Upper lobe of right lung (tissue), 1 donor: ENCODE measurements around the gene SKOR1. TPM values are rescaled to one million over a fixed set of nuclear protein-coding genes. Genes with fewer than 3 reads are reported as not detected.

Experiments used
- ATAC-seq: fragments of 200-7000 bp; cut with Tn5 transposase; one replicate; pipeline ENCODE4 v1.9.1; 2020; ENCODE audit warnings: mild to moderate bottlenecking, moderate library complexity
- DNase-seq: peaks from one replicate; pipeline ENCODE4 v3.0.0-alpha.2; 2020
- H3K27ac ChIP-seq: fragments of 200-600 bp; one replicate; pipeline ENCODE4 v1.8.0; 2022
- H3K27me3 ChIP-seq: fragments of 200-600 bp; one replicate; pipeline ENCODE4 v1.8.0; 2022; ENCODE audit warnings: mild to moderate bottlenecking
- H3K36me3 ChIP-seq: fragments of 200-600 bp; one replicate; pipeline ENCODE4 v1.8.0; 2022
- H3K4me1 ChIP-seq: fragments of 200-600 bp; one replicate; pipeline ENCODE4 v1.8.0; 2022
- H3K4me3 ChIP-seq: fragments of 200-600 bp; one replicate; pipeline ENCODE4 v1.8.0; 2022; ENCODE audit warnings: mild to moderate bottlenecking
- H3K9me3 ChIP-seq: fragments of 200-600 bp; one replicate; pipeline ENCODE4 v1.8.0; 2022
- CTCF ChIP-seq: fragments of 200-600 bp; IDR thresholded peaks from one replicate; pipeline ENCODE4 v1.8.0; 2022; ENCODE audit warnings: antibody characterized with exemption
- intact Hi-C: fragments of 100-400 bp; cut with DNase I; formaldehyde crosslinking; loops from one replicate; pipeline ENCODE4 v1.11.0; 2022
- total RNA-seq: library from RNA; stranded (reverse); fragmentation: NEBNext Ultra II Directional; extraction: Animal tissue kit (Norgen Biotek cat#: 25700); gene quantifications from one replicate; pipeline ENCODE4 v1.2.1, GENCODE V29; 2021
- donor health status: DM: no; HTN: yes; CAD: no; lungs with severe emphysema.

SKOR1 gene
- total RNA-seq, 1 donor from 2014 or later: 0.52 TPM

GRCh38 chr15:67833710-67834511 lies 8.6 kb downstream of the SKOR1 start:
- no peaks in the 10 kb centered on the region for H3K9me3 ChIP-seq
- peaks cover 50% of the 10 kb centered on the region for H3K4me1 ChIP-seq
- intact Hi-C loops: loop anchor here (5.0 to 10.0 kb wide), 3 partner anchors 309 to 889 kb away; partner anchors contain the start of gene C15orf61
- peaks cover 73% of the 10 kb centered on the region for H3K27me3 ChIP-seq
- ATAC-seq (peak; percentile 36), DNase-seq (no peak)
- TF ChIP-seq CTCF: peak; percentile 46
- H3K36me3 ChIP-seq: no peaks in the 10 kb centered on the region
- H3K27ac ChIP-seq: no peak overlapping the region
- H3K4me3 ChIP-seq: peak overlapping the region; percentile 45

GRCh38 chr15:67834581-67835296 lies 9.4 kb downstream of the SKOR1 start:
- H3K4me1 ChIP-seq: peaks cover 50% of the 10 kb centered on the region
- H3K36me3 ChIP-seq: no peaks in the 10 kb centered on the region
- no peak for DNase-seq
- H3K9me3 ChIP-seq: no peaks in the 10 kb centered on the region
- peaks cover 65% of the 10 kb centered on the region for H3K27me3 ChIP-seq
- TF ChIP-seq CTCF: no peak
- H3K27ac ChIP-seq: no peak overlapping the region
- H3K4me3 ChIP-seq: peak overlapping the region; percentile 45
- ATAC-seq: no peak
- intact Hi-C loops: loop anchor here (5.0 to 10.0 kb wide), 3 partner anchors 310 to 890 kb away; partner anchors contain the start of gene C15orf61

DNA sequence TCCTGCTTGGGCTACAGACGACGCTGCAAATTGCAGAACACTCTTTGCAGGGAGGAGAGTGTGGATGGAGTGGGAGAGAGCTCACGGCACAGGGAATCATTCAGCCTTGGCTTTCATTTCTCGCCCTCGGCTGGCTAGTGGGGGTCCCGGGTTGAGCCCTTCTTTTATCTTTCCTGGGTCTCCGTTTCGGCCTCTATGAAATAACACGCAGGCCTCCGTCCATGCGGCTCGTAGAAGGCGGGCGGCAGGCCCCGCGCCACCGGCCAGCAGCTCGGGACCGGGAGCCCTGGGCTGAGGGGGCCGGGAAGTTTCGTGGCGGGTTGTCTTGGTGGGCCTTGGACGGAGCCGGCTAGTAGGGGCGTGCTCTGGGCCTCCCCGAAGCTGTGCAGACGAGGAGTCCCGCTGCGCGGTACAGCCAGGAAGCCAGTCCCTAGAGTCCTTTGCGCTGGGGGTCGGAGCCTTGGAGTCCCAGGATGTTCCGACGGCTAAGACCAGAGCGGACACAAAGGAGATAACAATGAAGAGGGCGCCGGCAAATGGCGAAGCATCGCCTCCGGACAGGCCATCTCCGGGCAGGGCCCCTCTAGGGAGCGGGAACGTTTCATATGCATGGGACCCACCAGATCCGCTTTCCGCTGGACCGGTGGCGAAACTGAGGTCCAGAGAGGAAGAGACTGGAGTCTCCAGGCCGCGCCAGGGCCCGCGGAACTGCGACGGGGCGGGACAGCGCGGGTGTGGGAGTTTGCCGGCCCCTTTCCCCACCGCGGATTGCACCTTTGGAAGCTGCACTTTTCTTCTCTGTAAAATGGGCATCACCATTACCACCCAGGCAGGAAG lies 10.2 kb downstream of the SKOR1 start:
- Histone ChIP-seq H3K9me3 (no peaks in the 10 kb centered on the region), H3K36me3 (no peaks in the 10 kb centered on the region), H3K4me1 (peaks cover 50% of the 10 kb centered on the region), H3K27ac (no peak overlapping the region), H3K27me3 (peaks cover 57% of the 10 kb centered on the region), H3K4me3 (peak overlapping the region; percentile 45)
- no peak for DNase-seq
- no peak for ATAC-seq
- intact Hi-C loops: loop anchor here (10.0 kb wide), 2 partner anchors 311 to 891 kb away; partner anchors contain the start of gene C15orf61
- no peak for TF ChIP-seq CTCF

DNA sequence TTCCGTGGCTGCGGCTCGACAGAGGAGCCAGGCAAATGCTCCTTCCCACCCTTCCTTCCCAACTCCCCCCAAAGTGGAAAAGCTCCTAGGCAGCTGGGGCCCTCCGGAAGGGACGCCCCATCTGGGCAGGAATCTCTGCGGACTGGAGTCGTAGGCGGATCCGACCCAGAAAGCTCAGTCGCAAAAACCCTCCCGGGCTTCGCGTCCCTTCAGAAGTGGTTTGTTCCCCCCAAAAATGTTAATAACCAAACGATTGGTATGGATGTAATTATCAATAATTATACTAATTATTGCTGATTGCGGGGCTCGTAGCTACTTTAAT lies 10.8 kb downstream of the SKOR1 start:
- H3K27me3 ChIP-seq: peaks cover 51% of the 10 kb centered on the region
- no peak for ATAC-seq
- no peak overlapping the region for H3K27ac ChIP-seq
- no peaks in the 10 kb centered on the region for H3K9me3 ChIP-seq
- DNase-seq: no peak
- TF ChIP-seq CTCF: no peak
- no peaks in the 10 kb centered on the region for H3K36me3 ChIP-seq
- intact Hi-C loops: loop anchor here (10.0 kb wide), 2 partner anchors 311 to 891 kb away; partner anchors contain the start of gene C15orf61
- peak overlapping the region; percentile 45 for H3K4me3 ChIP-seq
- H3K4me1 ChIP-seq: peaks cover 53% of the 10 kb centered on the region

DNA sequence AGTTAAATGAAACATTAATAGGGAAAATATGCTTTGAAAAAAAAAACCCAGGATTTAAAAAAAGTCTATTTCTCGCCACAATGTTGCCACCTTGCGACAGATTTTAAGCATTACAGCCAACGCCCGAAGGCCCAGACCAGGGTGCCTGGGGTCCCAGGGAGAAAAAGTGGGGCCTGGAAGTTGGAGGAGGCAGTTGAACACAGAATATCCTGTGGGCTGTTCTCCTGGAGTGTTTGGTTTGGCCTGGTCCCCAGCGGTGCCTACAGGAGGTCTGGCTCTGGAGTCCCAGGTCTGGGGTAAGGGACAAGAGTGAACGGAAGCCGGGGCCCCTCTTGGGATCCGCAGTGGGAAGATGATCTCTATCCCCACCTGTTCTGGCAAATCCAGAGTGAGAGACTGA lies 11.2 kb downstream of the SKOR1 start:
- H3K36me3 ChIP-seq: no peaks in the 10 kb centered on the region
- DNase-seq (no peak), ATAC-seq (no peak)
- intact Hi-C loops: loop anchor here (10.0 kb wide), 2 partner anchors 312 to 892 kb away; partner anchors contain the start of gene C15orf61
- peaks cover 47% of the 10 kb centered on the region for H3K27me3 ChIP-seq
- peak overlapping the region; percentile 45 for H3K4me3 ChIP-seq
- H3K9me3 ChIP-seq: no peaks in the 10 kb centered on the region
- H3K27ac ChIP-seq: no peak overlapping the region
- peak; percentile 90 for TF ChIP-seq CTCF
- H3K4me1 ChIP-seq: peaks cover 56% of the 10 kb centered on the region
